ENCODE results near the gene CCSER1.

DNA sequence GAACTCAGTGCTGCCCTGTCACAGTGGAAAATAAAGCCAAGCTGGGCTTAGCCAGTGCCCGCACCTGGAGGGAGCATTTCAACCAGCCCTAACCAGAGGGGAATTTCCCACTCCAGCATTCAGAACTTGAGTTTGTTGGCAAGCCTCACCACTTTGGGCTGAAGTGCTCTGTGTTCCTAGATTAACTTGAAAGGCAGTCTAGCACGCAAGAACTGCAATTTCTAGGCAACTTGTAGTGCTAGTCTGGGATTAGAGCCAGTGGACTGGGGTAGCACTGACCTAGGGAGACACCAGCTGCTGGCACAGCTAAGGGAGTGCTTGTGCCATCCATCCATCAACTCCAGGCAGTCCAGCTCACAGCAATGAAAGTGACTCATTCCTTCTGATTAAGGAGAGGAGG is 1115.9 kb downstream of the CCSER1 start:
- TF ChIP-seq EZH2 (IDR thresholded peaks at IDR 0.05; ENCODE audit: borderline replicate concordance, low read length) = no peak
- TF ChIP-seq, protein P1, sequence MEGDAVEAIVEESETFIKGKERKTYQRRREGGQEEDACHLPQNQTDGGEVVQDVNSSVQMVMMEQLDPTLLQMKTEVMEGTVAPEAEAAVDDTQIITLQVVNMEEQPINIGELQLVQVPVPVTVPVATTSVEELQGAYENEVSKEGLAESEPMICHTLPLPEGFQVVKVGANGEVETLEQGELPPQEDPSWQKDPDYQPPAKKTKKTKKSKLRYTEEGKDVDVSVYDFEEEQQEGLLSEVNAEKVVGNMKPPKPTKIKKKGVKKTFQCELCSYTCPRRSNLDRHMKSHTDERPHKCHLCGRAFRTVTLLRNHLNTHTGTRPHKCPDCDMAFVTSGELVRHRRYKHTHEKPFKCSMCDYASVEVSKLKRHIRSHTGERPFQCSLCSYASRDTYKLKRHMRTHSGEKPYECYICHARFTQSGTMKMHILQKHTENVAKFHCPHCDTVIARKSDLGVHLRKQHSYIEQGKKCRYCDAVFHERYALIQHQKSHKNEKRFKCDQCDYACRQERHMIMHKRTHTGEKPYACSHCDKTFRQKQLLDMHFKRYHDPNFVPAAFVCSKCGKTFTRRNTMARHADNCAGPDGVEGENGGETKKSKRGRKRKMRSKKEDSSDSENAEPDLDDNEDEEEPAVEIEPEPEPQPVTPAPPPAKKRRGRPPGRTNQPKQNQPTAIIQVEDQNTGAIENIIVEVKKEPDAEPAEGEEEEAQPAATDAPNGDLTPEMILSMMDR (conservative IDR thresholded peaks at IDR 0.05 in 1 of 2, IDR thresholded peaks at IDR 0.05 in 1 of 2; ENCODE audit: extremely low read depth in 1 of 2, insufficient read depth in 1 of 2, low read depth in 1 of 2, low read length in 2 of 2) = no peak

All from mammary epithelial cell (primary cell).